Thymus (tissue), 14 donors: ENCODE data around the gene FGF12. TPM values are rescaled to one million over a fixed set of nuclear protein-coding genes. Genes with fewer than 3 reads are reported as not detected.
"Not testable (repeated sequence)": the region's sequence is repeated elsewhere in the genome, so short reads cannot be mapped to it uniquely, and the experiment has no call there.

Experiments
- DNase-seq, 9 donors: peaks; one replicate each; pipeline ENCODE4 v3.0.0-alpha.2; 2013; ENCODE audit warnings: low spot score in 9 of 9, low read depth in 6 of 9, missing footprints in 1 of 9
- H3K27ac ChIP-seq, 2 donors: one replicate each; pipeline ENCODE4 v1.5.1; 2013; ENCODE audit warnings: control low read depth in 1 of 2, low read depth in 1 of 2, low read length in 1 of 2, mild to moderate bottlenecking in 1 of 2, moderate library complexity in 1 of 2
- H3K27me3 ChIP-seq, 2 donors: one replicate each; pipeline ENCODE4 v1.5.1; 2013; ENCODE audit warnings: low read length in 1 of 2; ENCODE audit not compliant: control insufficient read depth in 2 of 2, insufficient read depth in 1 of 2
- H3K36me3 ChIP-seq, 2 donors: one replicate each; pipeline ENCODE4 v1.5.1; 2013; ENCODE audit warnings: low read length in 1 of 2, mild to moderate bottlenecking in 1 of 2, moderate library complexity in 1 of 2; ENCODE audit not compliant: control insufficient read depth in 2 of 2, insufficient read depth in 2 of 2
- H3K4me1 ChIP-seq, 2 donors: one replicate each; pipeline ENCODE4 v1.5.1; 2013; ENCODE audit warnings: low read length in 2 of 2; ENCODE audit not compliant: control insufficient read depth in 2 of 2, insufficient read depth in 2 of 2
- H3K4me3 ChIP-seq, 2 donors: one replicate each; pipeline ENCODE4 v1.5.1; 2013; ENCODE audit warnings: low read length in 2 of 2, control low read depth in 1 of 2, mild to moderate bottlenecking in 1 of 2
- H3K9me3 ChIP-seq, 2 donors: one replicate each; pipeline ENCODE4 v1.5.1; 2013; ENCODE audit warnings: low read length in 1 of 2, mild to moderate bottlenecking in 1 of 2; ENCODE audit not compliant: control insufficient read depth in 2 of 2, insufficient read depth in 1 of 2
- WGBS: extraction: QIAGEN DNeasy Blood & Tissue Kit; methylation state at CpG from one replicate; pipeline ENCODE4 v1.1.7; 2013; 5-methylcytosine and 5-hydroxymethylcytosine counted together
- long read RNA-seq, 10 donors: transcript quantifications; one replicate each; lab custom pipeline, GENCODE V29; 2026
- polyA plus RNA-seq: library from polyadenylated mRNA; stranded (reverse); fragments of 200-250 nt; gene quantifications from one replicate; pipeline ENCODE4 v1.2.3, GENCODE V29; 2013
- total RNA-seq: library from RNA; stranded (reverse); fragments of 120-200 nt; gene quantifications from one replicate; pipeline ENCODE4 v1.2.4, GENCODE V29; 2013
- donor health status: healthy.

The FGF12 gene
- total RNA-seq, result 0.19 TPM
- 1.1 TPM for polyA plus RNA-seq
- long read RNA-seq, donor 1, result 0 reads
- long read RNA-seq, donor 2, result 0 reads
- long read RNA-seq, donor 3, result 0 reads
- long read RNA-seq, donor 4, result 0 reads
- long read RNA-seq, donor 5, partial matches to known transcripts, result 0 of 1 reads
- long read RNA-seq, donor 5, other reads (novel, unspliced or antisense), result 0 of 1 reads
- long read RNA-seq, donor 6, result 0 reads
- long read RNA-seq, donor 7, result 0 reads
- long read RNA-seq, donor 8, result 0 reads
- long read RNA-seq, donor 9, result 0 reads
- long read RNA-seq, donor 10, result 0 reads

DNA sequence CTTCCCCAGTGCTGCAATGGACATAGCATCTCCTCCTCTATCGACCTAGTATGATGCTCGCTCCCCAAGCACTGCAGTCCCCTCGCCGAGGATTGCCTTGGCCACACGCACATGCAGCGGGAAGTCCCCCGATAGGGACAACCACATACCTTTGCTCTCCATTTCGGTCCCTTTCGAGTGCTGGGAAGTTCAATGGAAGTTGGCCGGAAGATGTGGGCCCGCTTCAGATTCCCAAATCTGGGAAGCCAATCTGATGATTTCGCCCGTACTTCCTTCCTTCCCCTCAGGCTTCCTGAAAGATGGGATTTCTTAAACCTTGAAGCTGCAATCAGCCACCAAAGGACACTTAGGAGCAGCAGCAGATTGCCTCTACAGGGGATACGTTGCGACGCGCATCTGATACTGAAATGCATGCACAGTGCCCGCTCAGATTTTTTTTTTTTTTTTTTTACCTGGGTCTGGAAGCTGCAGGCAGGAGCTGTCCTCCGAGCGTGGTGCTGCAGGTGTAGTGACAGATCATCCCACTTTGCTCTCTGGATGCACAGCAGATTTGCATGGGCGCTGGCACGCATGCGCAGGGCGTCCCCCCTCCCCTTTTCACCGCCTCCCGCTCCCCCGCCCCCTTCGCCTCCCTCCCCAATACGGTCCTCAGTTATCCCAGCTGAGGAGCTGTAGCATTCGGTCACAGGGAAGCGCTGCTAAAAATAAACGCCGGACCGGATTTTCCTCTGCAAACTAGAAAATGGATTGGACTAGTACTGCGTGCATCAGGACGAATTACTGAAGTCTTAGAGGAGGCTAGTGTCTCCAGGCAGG lies at the start of gene FGF12:
Gene FGF12 (minus strand): TSS at position 510 of the 816 bp plus-strand sequence.
- Histone ChIP-seq H3K9me3 (no peaks in the 10 kb centered on the region), H3K36me3 (no peaks in the 10 kb centered on the region), H3K27me3 (peaks cover 0 to 7% of the 10 kb centered on the region in 2 donors), H3K4me3 (no peak within 1 kb of the TSS), H3K27ac (no peak within 1 kb of the TSS), H3K4me1 (peaks cover 0 to 3% of the 10 kb centered on the region in 2 donors)
- DNase-seq, result peak in 3 of 9 donors; percentile 1 to 11 (median 7)
- 7% methylated on average over 36 of the region's 36 CpGs for WGBS

DNA sequence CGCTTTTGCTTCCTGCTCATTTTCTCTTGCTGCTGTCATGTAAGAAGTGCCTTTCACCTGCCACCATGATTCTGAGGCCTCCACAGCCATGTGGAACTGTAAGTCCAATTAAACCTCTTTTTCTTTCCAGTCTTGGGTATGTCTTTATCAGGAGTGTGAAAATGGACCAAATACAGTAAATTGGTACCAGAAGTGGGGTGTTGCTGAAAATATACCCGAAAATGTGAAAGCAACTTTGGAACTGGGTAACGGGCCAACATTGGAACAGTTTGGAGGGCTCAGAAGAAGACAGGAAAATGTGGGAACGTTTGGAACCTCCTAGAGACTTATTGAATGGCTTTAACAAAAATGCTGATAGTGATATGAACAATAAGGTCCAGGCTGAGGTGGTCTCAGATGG lies 47.0 kb upstream of the FGF12 start:
- H3K27me3 ChIP-seq, H3K27ac ChIP-seq, H3K4me1 ChIP-seq, H3K4me3 ChIP-seq, DNase-seq, H3K36me3 ChIP-seq: not testable (repeated sequence)
- peaks cover 0 to 13% of the 10 kb centered on the region in 2 donors for H3K9me3 ChIP-seq
- WGBS, result 79% methylated on average over 4 of the region's 4 CpGs

DNA sequence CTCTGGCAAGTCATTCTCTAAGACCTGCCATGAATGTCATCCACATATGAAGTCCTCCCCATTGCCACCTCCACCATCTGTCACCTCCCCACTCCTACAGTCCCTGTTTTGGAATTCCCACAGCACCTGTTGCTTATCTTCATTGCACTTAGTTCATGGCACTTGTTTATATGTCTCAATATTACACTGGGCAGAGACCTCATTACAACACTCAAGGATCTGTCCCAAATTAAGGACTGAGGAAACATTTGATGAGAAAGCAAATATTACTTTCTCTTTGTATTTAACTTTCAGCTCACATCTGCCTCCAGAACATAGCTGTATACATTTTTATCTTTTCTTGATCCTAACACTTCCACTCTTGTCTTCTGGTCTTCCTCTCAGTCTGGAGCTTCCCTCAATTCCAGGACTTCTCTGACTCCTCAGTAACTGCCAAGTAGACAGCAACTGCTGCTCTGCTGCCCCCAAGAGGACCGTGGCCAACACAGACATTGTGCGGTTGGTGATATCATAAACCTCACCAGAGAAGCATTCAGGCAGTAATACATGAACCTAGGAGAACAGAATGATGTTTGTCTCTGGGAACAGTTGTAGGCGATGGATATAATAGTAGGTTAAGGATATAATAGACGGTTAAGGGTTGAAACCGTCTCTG lies 45.0 kb upstream of the FGF12 start:
- no peak for DNase-seq
- H3K27me3 ChIP-seq, result no peaks in the 10 kb centered on the region
- no peaks in the 10 kb centered on the region for H3K36me3 ChIP-seq
- no peak overlapping the region for H3K27ac ChIP-seq
- H3K4me1 ChIP-seq, result no peaks in the 10 kb centered on the region
- H3K4me3 ChIP-seq, result no peak overlapping the region
- WGBS, result 61% methylated on average over 5 of the region's 5 CpGs
- H3K9me3 ChIP-seq, result peaks cover 0 to 13% of the 10 kb centered on the region in 2 donors

DNA sequence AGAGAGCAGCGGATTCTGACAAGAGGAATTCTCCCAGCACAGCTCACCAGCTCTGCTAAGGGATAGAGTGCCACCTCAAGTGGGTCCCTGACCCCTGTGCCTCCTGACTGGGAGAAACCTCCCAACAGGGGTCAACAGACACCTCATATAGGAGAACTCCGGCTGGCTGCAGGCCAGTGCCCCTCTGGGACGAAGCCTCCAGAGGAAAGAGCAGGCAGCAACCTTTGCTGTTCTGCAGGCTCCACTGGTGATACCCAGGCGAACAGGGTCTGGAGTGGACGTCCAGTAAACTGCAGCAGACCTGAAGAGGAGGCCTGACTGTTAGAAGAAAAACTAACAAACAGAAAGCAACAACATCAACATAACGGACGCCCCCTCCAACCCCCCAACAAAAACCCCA lies 31.3 kb upstream of the FGF12 start:
- no peak overlapping the region for H3K4me3 ChIP-seq
- 92% methylated on average over 7 of the region's 7 CpGs for WGBS
- H3K9me3 ChIP-seq, result no peaks in the 10 kb centered on the region
- H3K27me3 ChIP-seq, result no peaks in the 10 kb centered on the region
- H3K27ac ChIP-seq, result no peak overlapping the region
- no peaks in the 10 kb centered on the region for H3K4me1 ChIP-seq
- DNase-seq, result no peak
- H3K36me3 ChIP-seq, result no peaks in the 10 kb centered on the region

DNA sequence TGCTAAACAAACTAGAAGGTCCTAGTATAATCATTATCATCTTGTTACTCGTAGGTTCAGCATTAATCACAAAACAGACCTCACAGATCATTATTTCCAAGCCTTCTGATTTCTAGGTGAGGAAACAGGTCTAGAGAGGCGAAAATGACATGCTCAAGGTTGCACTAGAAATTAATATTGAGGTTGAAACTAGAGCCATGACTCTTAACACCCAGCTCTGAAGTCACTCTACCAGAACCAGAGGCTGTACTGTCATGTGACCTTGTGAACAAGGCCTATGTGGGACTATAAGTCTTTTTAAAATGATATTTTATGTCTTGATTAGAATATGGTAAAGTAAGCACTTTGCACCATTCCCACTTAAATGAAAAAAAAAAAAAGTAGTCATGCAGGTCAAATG lies 23.8 kb upstream of the FGF12 start:
- no peak for DNase-seq
- H3K9me3 ChIP-seq, result no peaks in the 10 kb centered on the region
- H3K27ac ChIP-seq, result no peak overlapping the region
- 74% methylated on average over 2 of the region's 2 CpGs for WGBS
- H3K4me3 ChIP-seq, result no peak overlapping the region
- no peaks in the 10 kb centered on the region for H3K27me3 ChIP-seq
- H3K36me3 ChIP-seq, result no peaks in the 10 kb centered on the region
- H3K4me1 ChIP-seq, result no peaks in the 10 kb centered on the region

GRCh38 chr3:192750201-192750600 lies 22.9 kb upstream of the FGF12 start:
- no peaks in the 10 kb centered on the region for H3K4me1 ChIP-seq
- no peak overlapping the region for H3K27ac ChIP-seq
- no peak for DNase-seq
- WGBS, result 82% methylated on average over 5 of the region's 5 CpGs
- H3K36me3 ChIP-seq, result no peaks in the 10 kb centered on the region
- H3K4me3 ChIP-seq, result no peak overlapping the region
- no peaks in the 10 kb centered on the region for H3K27me3 ChIP-seq
- H3K9me3 ChIP-seq, result no peaks in the 10 kb centered on the region

DNA sequence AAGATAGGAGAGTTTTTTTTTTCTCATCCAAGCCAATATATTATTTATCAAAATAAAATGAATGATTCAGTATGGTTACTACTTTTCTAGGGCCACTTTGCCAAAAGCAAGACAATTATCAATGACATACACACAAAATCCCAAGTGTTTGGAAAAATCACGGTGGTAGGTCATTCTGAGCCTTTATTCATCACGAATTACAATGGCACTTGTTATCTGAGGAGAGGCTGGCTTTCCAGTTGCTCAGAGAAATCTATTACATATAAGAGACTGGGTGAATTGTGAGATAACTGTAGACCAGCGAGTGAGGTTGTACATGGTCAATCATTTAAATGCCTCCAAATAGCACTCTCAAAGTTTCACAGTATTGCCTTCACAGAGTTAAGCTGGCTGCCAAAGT lies 20.4 kb upstream of the FGF12 start:
- H3K4me1 ChIP-seq, result no peaks in the 10 kb centered on the region
- H3K27me3 ChIP-seq, result no peaks in the 10 kb centered on the region
- H3K4me3 ChIP-seq, result no peak overlapping the region
- no peak for DNase-seq
- WGBS, result 69% methylated on average over 3 of the region's 3 CpGs
- no peaks in the 10 kb centered on the region for H3K36me3 ChIP-seq
- H3K9me3 ChIP-seq, result no peaks in the 10 kb centered on the region
- no peak overlapping the region for H3K27ac ChIP-seq

DNA sequence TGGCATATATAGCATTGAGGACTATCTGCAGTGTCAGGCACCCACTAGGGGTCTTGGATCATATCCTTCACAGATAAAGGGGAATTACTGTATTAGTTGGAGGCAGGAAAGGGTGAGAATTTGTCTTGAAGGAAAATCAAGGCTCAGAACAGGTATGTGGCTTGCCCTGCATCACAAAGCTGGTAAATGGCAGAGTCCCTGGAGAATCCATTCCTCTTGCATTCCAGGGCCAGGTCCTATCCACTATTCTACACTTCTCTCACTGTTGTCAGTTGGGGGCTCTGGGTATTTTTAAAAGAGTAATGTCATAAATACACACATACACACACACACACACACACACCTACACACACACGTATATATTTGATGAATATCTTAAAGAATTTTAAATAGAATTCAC lies 19.8 kb upstream of the FGF12 start:
- 85% methylated on average over 1 of the region's 1 CpG for WGBS
- no peak for DNase-seq
- H3K36me3 ChIP-seq, result no peaks in the 10 kb centered on the region

GRCh38 chr3:192745150-192745549 lies 17.8 kb upstream of the FGF12 start:
- Histone ChIP-seq H3K9me3 (no peaks in the 10 kb centered on the region), H3K4me1 (no peaks in the 10 kb centered on the region), H3K27me3 (no peaks in the 10 kb centered on the region), H3K27ac (no peak overlapping the region), H3K4me3 (no peak overlapping the region), H3K36me3 (no peaks in the 10 kb centered on the region)
- DNase-seq, result no peak
- 97% methylated on average over 7 of the region's 7 CpGs for WGBS

More for the DNA sequence above, 19.8 kb upstream of the FGF12 start:
- Histone ChIP-seq H3K27me3 (no peaks in the 10 kb centered on the region), H3K4me1 (no peaks in the 10 kb centered on the region), H3K9me3 (no peaks in the 10 kb centered on the region), H3K27ac (no peak overlapping the region), H3K4me3 (no peak overlapping the region)
